GM19395 (cell line): Measurements from ENCODE around the gene MED12L.

Source experiments
- ATAC-seq: cut with Tn5 transposase; IDR thresholded peaks from one replicate; pipeline ENCODE4 v1.9.1; 2021; ENCODE audit warnings: mild to moderate bottlenecking, moderate library complexity; ENCODE audit not compliant: unreplicated experiment

The MED12L gene

GRCh38 chr3:151283907-151284461, 198.5 kb downstream of the MED12L start:
- no peak for ATAC-seq

- ATAC-seq = no peak
Observed at GRCh38 chr3:151285940-151286339, 200.5 kb downstream of the MED12L start.

GRCh38 chr3:151289445-151289844, 204.0 kb downstream of the MED12L start:
- no peak for ATAC-seq

- no peak for ATAC-seq
Observed at GRCh38 chr3:151290673-151291072, 205.2 kb downstream of the MED12L start.

GRCh38 chr3:151293127-151293526, 207.7 kb downstream of the MED12L start:
- ATAC-seq = no peak

- no peak for ATAC-seq
Observed at GRCh38 chr3:151296226-151296625, 210.8 kb downstream of the MED12L start.

GRCh38 chr3:151297429-151297828, 212.0 kb downstream of the MED12L start:
- ATAC-seq = no peak

- no peak for ATAC-seq
Observed at GRCh38 chr3:151299006-151299405, 213.5 kb downstream of the MED12L start.

- ATAC-seq = no peak
Observed at GRCh38 chr3:151300539-151300938, 215.1 kb downstream of the MED12L start.

GRCh38 chr3:151301787-151302186, 216.3 kb downstream of the MED12L start:
- no peak for ATAC-seq

GRCh38 chr3:151303751-151304150, 218.3 kb downstream of the MED12L start:
- no peak for ATAC-seq

- no peak for ATAC-seq
Observed at GRCh38 chr3:151305060-151305774, 219.8 kb downstream of the MED12L start.

GRCh38 chr3:151305775-151306151, 220.3 kb downstream of the MED12L start:
- ATAC-seq = no peak

- ATAC-seq = no peak
Observed at GRCh38 chr3:151306168-151306810, 220.8 kb downstream of the MED12L start.

GRCh38 chr3:151307131-151307530, 221.7 kb downstream of the MED12L start:
- no peak for ATAC-seq

GRCh38 chr3:151307583-151308488, 222.4 kb downstream of the MED12L start:
- ATAC-seq = no peak

GRCh38 chr3:151309566-151309965, 224.1 kb downstream of the MED12L start:
- no peak for ATAC-seq

- ATAC-seq = no peak
Observed at GRCh38 chr3:151312972-151313371, 227.5 kb downstream of the MED12L start.

GRCh38 chr3:151314137-151314536, 228.7 kb downstream of the MED12L start:
- ATAC-seq = no peak

GRCh38 chr3:151314593-151314992, 229.1 kb downstream of the MED12L start:
- ATAC-seq = no peak

- no peak for ATAC-seq
Observed at GRCh38 chr3:151315136-151315535, 229.7 kb downstream of the MED12L start.
